AG09309 (cell line): Measurements from ENCODE around the gene BNC2.

Source experiments
- DNase-seq: peaks from one replicate; pipeline ENCODE4 v3.0.0-alpha.2; 2010; ENCODE audit warnings: low read depth
- H3K4me3 ChIP-seq: 2 replicates; pipeline ENCODE4 v1.5.1; 2011; ENCODE audit warnings: mild to moderate bottlenecking, low read depth, low read length, moderate library complexity; ENCODE audit not compliant: control insufficient read depth
- CTCF ChIP-seq: IDR thresholded peaks from 2 replicates; pipeline ENCODE4 v1.5.1; 2011; ENCODE audit warnings: mild to moderate bottlenecking, low read depth, low read length, inconsistent platforms; ENCODE audit not compliant: insufficient read depth, control insufficient read depth; ENCODE audit errors: missing control alignments

BNC2 gene

GRCh38 chr9:16611983-16612382 lies 258.5 kb downstream of the BNC2 start:
- no peak for TF ChIP-seq CTCF
- H3K4me3 ChIP-seq = no peak overlapping the region
- peak; percentile 63 for DNase-seq

DNA sequence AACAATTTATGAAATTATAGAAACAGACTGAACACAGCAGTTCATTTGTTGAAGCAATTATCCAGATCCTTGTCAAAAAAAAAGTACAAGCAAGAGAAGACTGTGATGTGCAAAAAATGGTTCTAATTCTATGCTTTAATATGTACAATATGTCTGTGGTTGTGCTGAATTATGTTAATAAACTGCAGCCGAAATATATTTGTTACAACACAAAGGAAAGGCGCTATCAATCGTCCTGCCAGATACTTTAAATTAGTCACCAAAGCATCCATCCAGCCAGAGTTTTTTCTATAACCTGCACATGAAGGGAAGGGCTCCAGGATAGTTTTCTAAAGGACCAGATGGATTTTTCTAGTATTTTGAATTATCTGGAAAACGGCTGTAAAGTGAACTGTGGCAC lies 259.5 kb downstream of the BNC2 start:
- no peak for TF ChIP-seq CTCF
- no peak overlapping the region for H3K4me3 ChIP-seq
- no peak for DNase-seq

GRCh38 chr9:16610538-16610937 lies 259.9 kb downstream of the BNC2 start:
- no peak for TF ChIP-seq CTCF
- no peak overlapping the region for H3K4me3 ChIP-seq
- DNase-seq = no peak

DNA sequence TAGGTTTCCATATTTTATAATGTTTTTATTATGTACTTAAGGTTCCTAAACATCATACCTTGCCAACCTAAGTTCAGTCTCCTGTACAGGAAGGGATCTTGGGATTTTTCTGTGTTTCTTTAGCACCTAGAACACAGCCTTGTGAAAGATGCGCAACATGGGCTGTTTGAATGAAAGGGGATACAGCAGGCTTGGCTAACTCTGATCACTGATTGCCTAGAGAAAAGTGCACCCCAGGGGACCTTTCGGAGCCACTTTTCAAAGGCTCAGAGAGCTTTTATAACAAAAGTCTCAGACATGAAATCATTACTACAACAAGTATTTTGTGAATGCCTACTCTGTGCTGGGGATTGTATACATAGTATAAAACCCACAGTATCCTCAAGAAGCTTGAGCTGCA lies 261.6 kb downstream of the BNC2 start:
- no peak overlapping the region for H3K4me3 ChIP-seq
- DNase-seq = no peak
- TF ChIP-seq CTCF = no peak

GRCh38 chr9:16602494-16602893 lies 268.0 kb downstream of the BNC2 start:
- no peak for DNase-seq
- H3K4me3 ChIP-seq = no peak overlapping the region
- TF ChIP-seq CTCF = no peak

- no peak for TF ChIP-seq CTCF
Observed at GRCh38 chr9:16601991-16602390, 268.5 kb downstream of the BNC2 start.

DNA sequence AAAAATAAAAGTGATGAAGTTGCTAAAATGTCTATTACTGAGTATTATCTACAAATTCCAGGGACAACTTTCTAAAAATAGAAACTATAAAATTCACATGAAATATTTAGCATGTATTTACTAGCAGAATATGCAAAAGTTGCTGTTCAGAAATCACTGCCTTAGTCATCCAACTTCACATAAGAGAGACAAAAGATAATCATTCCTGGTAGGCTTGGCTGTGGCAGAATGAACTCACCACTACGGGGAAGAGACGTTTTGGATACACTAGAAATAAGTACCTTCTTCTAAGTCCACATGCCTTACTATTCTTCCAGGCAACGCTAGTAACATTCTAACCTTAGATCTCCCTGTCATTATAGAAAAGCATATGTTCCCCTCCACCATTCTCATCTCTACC lies 272.2 kb downstream of the BNC2 start:
- DNase-seq = no peak
- no peak for TF ChIP-seq CTCF
- H3K4me3 ChIP-seq = no peak overlapping the region

More at GRCh38 chr9:16601991-16602390, 268.5 kb downstream of the BNC2 start:
- H3K4me3 ChIP-seq = no peak overlapping the region
- no peak for DNase-seq
